Measurements from ENCODE around the gene RAB6A. TPM values are rescaled to one million over a fixed set of nuclear protein-coding genes. Genes with fewer than 3 reads are reported as not detected.
"Not testable (repeated sequence)": the region's sequence is repeated elsewhere in the genome, so short reads cannot be mapped to it uniquely, and the experiment has no call there.

The RAB6A gene
- total RNA-seq, 1 experiment from 2014 or later: 40.9 TPM

DNA sequence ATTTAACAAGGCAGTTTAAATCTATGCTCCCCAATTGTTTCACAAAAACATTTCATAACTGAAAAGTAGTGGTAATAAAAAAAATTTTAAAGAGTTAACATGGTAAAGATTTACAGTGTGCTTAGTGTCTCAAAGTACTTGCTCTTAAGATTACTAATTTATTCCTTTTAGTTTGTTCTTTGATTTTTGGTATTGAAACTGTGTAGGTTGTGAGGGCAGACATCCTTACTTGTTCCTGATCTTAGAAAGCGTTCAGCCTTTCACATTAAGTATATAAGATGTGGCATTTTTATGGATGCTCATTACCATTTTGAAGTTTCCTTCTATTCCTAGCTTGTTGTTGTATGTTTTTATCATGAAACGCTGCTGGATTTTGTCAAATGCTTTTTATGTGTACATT is 32.9 kb downstream of the RAB6A start:
- Histone ChIP-seq H3K4me3 (no peak overlapping the region), H3K27me3 (replicated peaks) (no peaks in the 10 kb centered on the region), H3K9me3 (replicated peaks) (no peaks in the 10 kb centered on the region), H3K4me1 (replicated peaks) (no peaks in the 10 kb centered on the region), H3K36me3 (peaks cover 3% of the 10 kb centered on the region; the same call in 1 of the 2 replicates), H3K27ac (no peak overlapping the region)
- no peak for DNase-seq (ENCODE audit: low read depth in 1 of 2, low spot score in 2 of 2)

DNA sequence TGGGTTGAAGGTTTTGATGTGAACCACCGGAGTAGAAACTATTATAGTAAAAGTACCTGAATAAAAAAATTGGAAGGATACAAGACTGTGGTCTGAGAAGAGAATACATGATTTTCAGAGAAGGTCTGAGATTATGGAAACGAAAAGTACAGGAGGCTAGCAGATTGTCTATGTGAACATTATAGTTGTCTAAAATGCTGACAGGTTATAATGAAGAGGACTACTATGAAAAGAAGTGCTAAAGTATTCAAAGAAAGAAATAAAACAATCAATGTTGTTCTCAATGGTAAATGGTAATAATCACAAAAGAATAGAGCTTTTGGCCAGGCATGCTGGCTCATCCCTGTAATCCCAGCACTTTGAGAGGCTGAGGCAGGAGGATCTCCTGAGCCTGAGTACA is 34.0 kb downstream of the RAB6A start:
- H3K27me3 ChIP-seq (replicated peaks): no peaks in the 10 kb centered on the region
- DNase-seq (ENCODE audit: low read depth in 1 of 2, low spot score in 2 of 2): no peak
- H3K4me3 ChIP-seq: no peak overlapping the region
- H3K27ac ChIP-seq: no peak overlapping the region
- H3K9me3 ChIP-seq (replicated peaks): no peaks in the 10 kb centered on the region
- H3K4me1 ChIP-seq (replicated peaks): no peaks in the 10 kb centered on the region
- H3K36me3 ChIP-seq: peaks cover 3% of the 10 kb centered on the region; the same call in 1 of the 2 replicates

DNA sequence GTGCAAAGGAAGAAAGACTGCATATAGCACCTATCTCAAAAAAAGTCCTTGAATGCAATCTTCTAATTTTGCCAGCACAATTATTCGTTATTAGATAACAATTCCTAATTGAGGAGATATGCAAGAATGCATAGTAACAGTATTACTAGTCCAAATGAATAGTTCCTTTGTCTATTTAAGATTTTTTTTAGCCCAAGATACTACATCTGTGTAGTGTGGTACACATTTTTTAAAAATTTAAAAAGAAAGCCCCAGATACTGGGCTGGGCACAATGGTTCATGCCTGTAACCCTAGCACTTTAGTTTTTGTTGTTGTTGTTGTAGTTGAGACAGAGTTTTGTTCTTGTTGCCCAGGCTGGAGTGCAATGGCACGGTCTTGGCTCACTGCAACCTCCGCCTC is 43.7 kb downstream of the RAB6A start:
- Histone ChIP-seq H3K9me3 (replicated peaks) (no peaks in the 10 kb centered on the region), H3K4me3 (no peak overlapping the region), H3K4me1 (replicated peaks) (no peaks in the 10 kb centered on the region), H3K27me3 (replicated peaks) (no peaks in the 10 kb centered on the region), H3K27ac (no peak overlapping the region), H3K36me3 (no peaks in the 10 kb centered on the region)
- DNase-seq (ENCODE audit: low read depth in 1 of 2, low spot score in 2 of 2): no peak

DNA sequence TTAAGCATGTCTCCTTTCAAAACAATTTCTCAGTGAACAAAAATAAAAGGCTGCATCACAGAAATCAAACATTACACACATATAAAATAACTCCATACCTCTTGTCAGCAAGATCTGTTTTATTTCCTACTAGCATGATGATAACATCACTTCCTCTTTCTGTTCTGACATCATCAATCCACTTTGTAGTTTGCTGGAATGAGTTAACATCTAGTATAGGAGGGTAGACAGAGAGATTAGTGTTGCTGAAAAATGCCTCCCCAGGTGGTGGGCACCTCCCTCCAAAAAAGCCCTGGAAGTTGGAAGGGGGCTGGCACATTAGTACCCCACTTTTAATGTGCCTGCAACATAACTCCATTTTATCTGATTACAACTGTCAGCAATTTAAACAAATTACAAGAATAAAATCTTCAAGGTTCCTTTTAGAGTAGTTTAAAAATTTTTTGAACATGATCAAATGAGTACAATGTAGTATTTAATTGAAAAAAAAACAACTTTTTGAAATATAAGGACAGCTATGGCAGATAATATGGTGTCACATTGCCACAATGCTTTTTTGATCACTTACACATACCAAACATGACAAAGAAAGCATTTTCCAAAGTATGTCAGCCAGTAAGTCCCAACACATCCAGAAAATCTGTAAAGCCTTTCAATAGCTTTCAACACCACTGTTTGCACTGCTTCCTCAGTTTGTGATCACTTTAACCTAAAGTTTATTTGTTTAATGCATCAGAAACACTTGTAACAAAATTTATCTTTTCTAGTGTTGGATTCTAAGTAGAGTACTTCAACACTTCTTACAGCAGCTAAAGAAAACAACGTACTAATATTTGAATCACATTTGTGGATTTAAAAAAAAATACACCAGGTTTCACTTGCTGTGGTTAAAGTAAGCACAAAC is 44.5 kb downstream of the RAB6A start:
- DNase-seq (ENCODE audit: low read depth in 1 of 2, low spot score in 2 of 2): no peak
- H3K4me1 ChIP-seq (replicated peaks): no peaks in the 10 kb centered on the region
- H3K36me3 ChIP-seq: no peaks in the 10 kb centered on the region
- no peak overlapping the region for H3K27ac ChIP-seq
- no peaks in the 10 kb centered on the region for H3K9me3 ChIP-seq (replicated peaks)
- H3K27me3 ChIP-seq (replicated peaks): no peaks in the 10 kb centered on the region
- H3K4me3 ChIP-seq: no peak overlapping the region

DNA sequence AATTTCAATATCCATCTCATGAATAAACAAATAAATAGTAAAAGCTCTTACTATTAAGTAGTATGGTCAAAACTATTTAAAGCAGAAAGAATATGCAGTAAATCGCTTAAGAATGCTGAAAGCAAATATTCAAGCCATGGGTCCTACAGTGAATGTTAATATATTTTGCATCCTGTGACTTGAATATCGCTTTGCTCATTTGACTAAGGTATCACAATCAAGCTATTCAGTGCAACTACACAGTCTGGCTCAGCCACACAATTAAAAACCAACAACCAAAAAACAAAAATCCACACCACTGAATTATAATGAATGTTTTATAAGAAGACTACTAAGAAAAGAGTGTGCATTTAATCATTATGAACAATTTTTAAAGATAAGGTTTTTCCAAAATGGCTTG is 45.3 kb downstream of the RAB6A start:
- no peak overlapping the region for H3K4me3 ChIP-seq
- H3K4me1 ChIP-seq (replicated peaks): no peaks in the 10 kb centered on the region
- no peaks in the 10 kb centered on the region for H3K9me3 ChIP-seq (replicated peaks)
- no peaks in the 10 kb centered on the region for H3K27me3 ChIP-seq (replicated peaks)
- no peaks in the 10 kb centered on the region for H3K36me3 ChIP-seq
- no peak for DNase-seq (ENCODE audit: low read depth in 1 of 2, low spot score in 2 of 2)
- H3K27ac ChIP-seq: no peak overlapping the region

DNA sequence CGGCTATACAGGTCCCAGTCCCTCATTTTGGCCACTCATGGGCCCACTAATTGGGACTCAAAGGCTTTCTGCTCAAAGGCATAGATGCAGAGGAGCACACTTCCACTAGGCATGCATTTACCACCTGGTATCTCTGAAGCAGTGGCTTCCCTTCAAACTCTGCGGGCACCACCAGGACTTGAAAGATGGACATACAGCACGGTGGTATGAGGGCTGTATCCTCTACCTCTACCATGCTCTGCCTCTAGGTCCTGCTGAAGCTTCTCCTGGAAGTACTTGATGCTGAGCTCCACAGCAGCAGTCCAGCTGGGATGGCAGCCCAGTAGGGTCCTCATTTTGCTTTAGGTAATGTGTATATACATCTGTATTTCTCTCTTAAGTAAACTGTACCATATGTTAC is 49.9 kb downstream of the RAB6A start:
- Histone ChIP-seq H3K27me3 (replicated peaks) (no peaks in the 10 kb centered on the region), H3K4me3 (no peak overlapping the region), H3K4me1 (replicated peaks) (no peaks in the 10 kb centered on the region), H3K36me3 (0 out of 2 replicates have a peak, but pooled peaks cover 3% of the 10 kb centered on the region), H3K9me3 (replicated peaks) (no peaks in the 10 kb centered on the region), H3K27ac (no peak overlapping the region)
- no peak for DNase-seq (ENCODE audit: low read depth in 1 of 2, low spot score in 2 of 2)

DNA sequence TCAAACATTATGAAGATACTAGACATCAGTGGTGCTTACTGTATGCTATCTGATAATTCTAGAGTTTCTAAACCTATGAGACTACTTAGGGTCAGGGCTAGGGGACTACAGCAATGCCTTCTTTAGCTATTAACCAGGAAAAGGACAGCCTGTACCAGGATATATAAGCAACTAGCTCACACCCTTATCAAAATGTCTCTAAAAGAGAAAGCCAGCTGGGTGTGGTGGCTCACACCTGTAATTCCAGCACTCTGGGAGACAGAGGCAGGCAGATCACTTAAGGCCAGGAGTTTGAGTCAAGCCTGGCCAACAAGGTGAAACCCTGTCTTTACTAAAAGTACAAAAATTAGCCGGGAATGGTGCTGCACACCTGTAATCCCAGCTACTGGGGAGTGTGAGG is 55.8 kb downstream of the RAB6A start:
- Histone ChIP-seq H3K9me3 (replicated peaks) (no peaks in the 10 kb centered on the region), H3K4me3 (no peak overlapping the region), H3K27me3 (replicated peaks) (no peaks in the 10 kb centered on the region), H3K4me1 (replicated peaks) (no peaks in the 10 kb centered on the region), H3K36me3 (0 out of 2 replicates have a peak, but pooled peaks cover 3% of the 10 kb centered on the region), H3K27ac (no peak overlapping the region)
- no peak for DNase-seq (ENCODE audit: low read depth in 1 of 2, low spot score in 2 of 2)

DNA sequence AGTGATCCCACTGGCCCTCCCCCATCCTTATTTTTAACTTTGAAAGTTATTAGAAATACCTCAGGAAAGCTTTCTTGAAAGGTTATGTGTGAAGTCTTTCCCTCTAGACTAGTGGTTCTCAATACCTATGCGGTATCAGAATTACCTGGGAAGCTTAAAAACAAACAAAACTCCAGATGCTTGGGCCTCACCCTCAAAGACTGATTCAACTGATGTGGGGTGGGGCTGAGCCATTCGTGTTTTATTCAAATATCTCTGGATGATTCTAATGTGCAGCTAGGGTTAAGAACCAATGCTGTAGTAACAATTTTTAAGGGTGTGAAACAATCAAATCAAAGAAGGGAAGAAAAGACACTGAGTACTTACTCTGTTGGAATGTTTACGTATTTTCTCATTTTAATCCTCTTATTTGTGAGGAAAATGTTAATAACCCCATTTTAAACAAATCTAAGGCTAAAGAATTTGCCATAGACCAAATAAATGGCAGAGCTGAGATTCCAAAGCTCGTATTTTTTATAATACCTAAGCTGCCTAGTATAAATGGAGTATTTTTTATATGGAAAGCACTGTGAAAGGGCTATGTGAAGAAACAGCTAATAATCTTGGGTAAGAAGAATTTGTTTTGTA is 66.9 kb downstream of the RAB6A start:
- no peaks in the 10 kb centered on the region for H3K4me1 ChIP-seq (replicated peaks)
- no peaks in the 10 kb centered on the region for H3K27me3 ChIP-seq (replicated peaks)
- DNase-seq (ENCODE audit: low read depth in 1 of 2, low spot score in 2 of 2): no peak
- no peak overlapping the region for H3K4me3 ChIP-seq
- no peaks in the 10 kb centered on the region for H3K36me3 ChIP-seq
- H3K27ac ChIP-seq: no peak overlapping the region
- no peaks in the 10 kb centered on the region for H3K9me3 ChIP-seq (replicated peaks)

DNA sequence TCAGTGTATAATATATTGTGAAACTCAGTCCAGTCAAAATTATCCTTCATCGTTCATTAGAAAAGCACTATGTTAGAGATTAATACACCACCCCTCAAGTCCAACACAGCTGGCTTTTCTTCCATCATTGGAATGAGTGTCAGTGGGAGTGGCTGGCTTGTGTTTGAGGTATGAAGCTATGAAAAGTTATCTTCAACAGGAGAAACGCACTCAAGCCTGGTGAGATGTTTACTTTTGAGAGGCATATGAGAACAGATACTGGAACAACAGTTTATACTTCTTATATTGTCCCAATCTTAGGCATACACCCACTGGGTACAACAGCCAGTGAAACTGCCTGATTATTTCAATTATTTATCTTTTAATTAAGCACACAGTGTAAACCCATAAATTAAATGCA is 80.2 kb downstream of the RAB6A start:
- DNase-seq (ENCODE audit: low read depth in 1 of 2, low spot score in 2 of 2): no peak
- no peak overlapping the region for H3K27ac ChIP-seq

DNA sequence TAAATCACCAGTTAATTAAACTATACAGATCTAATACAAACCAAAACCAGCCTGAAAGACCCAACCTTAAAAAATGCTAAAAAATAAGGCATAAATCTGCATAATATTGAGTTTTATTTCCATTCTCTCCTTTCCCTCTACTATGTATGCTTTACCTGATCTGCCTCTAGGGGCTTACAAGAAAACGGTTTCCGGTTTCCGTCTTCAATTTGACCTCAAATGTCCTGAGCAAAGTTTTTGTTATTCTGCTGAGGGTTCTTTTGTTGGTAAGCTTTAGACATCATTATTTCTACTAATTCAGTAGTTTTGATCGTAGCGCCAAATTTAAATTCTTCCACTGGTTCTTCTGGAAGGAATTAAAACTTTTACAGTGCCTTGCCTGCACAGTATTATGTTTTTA is 84.3 kb downstream of the RAB6A start:
- H3K27me3 ChIP-seq (replicated peaks); H3K4me1 ChIP-seq (replicated peaks); H3K27ac ChIP-seq; DNase-seq (ENCODE audit: low read depth in 1 of 2, low spot score in 2 of 2); H3K4me3 ChIP-seq; H3K36me3 ChIP-seq; H3K9me3 ChIP-seq (replicated peaks): not testable (repeated sequence)

More for the DNA sequence above, 80.2 kb downstream of the RAB6A start:
- Histone ChIP-seq H3K9me3 (replicated peaks) (no peaks in the 10 kb centered on the region), H3K4me1 (replicated peaks) (no peaks in the 10 kb centered on the region), H3K4me3 (no peak overlapping the region), H3K36me3 (no peaks in the 10 kb centered on the region), H3K27me3 (replicated peaks) (no peaks in the 10 kb centered on the region)

DNA sequence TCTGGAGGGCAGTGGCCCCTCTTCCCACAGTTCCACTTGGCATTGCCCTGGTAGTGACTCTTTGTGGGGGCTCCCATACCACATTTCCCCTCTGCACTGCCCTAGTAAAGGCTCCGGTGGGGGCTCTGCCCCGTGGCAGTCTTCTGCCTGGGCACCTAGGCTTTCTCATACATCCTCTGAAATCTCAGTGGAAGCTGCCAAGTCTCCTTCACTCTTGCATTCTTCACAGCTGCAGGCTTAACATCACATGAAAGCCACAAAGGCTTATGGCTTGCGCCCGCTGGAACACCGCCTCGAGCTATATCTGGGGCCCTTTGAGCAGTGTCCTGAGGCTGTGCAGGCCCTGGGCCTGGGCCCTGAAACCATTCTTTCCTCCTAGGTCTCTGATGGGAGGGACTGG is 89.2 kb downstream of the RAB6A start:
- Histone ChIP-seq H3K27me3 (replicated peaks) (no peaks in the 10 kb centered on the region), H3K9me3 (replicated peaks) (no peaks in the 10 kb centered on the region), H3K27ac (no peak overlapping the region), H3K36me3 (no peaks in the 10 kb centered on the region), H3K4me3 (no peak overlapping the region), H3K4me1 (replicated peaks) (no peaks in the 10 kb centered on the region)
- no peak for DNase-seq (ENCODE audit: low read depth in 1 of 2, low spot score in 2 of 2)

DNA sequence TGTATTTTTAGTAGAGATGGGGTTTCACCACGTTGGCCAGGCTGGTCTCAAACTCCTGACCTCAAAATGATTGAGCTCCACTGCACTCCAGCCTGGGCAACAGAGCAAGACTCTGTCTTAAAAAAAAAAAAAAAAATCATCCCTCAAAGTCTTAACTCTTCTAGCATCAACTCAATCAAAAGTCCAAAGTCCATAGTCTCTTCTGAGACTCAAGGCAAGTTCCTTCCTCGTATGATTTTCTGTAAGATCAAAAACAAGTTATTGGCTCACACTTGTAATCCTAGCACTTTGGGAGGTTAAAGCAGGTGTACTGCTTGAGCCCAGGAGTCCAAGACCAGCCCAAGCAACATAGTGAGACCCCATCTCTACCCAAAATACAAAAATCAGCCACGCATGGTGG is 90.1 kb downstream of the RAB6A start:
- Histone ChIP-seq H3K27me3 (replicated peaks) (no peaks in the 10 kb centered on the region), H3K9me3 (replicated peaks) (no peaks in the 10 kb centered on the region), H3K4me3 (no peak overlapping the region), H3K4me1 (replicated peaks) (no peaks in the 10 kb centered on the region), H3K36me3 (no peaks in the 10 kb centered on the region), H3K27ac (no peak overlapping the region)
- DNase-seq (ENCODE audit: low read depth in 1 of 2, low spot score in 2 of 2): no peak

DNA sequence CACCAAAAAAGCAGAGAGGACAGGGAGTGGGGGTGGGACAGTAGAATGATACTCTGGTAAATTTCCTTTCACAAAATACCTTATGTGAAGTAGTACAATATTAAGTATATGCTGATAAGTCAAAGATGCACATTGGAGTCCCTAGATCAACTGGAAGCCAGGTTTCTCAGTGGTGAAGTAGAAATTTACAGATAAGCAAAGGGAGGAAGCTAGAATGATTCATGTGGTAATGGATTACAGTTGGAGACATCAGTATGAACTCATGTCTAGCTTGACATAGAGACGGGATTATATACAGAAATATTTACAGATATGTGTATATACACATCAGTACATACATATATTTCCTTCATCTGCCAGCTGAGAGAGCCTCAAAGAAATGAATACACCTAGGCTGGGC is 93.0 kb downstream of the RAB6A start:
- Histone ChIP-seq H3K4me1 (replicated peaks) (no peaks in the 10 kb centered on the region), H3K27ac (no peak overlapping the region), H3K9me3 (replicated peaks) (no peaks in the 10 kb centered on the region), H3K27me3 (replicated peaks) (no peaks in the 10 kb centered on the region), H3K36me3 (no peaks in the 10 kb centered on the region), H3K4me3 (no peak overlapping the region)
- DNase-seq (ENCODE audit: low read depth in 1 of 2, low spot score in 2 of 2): no peak

DNA sequence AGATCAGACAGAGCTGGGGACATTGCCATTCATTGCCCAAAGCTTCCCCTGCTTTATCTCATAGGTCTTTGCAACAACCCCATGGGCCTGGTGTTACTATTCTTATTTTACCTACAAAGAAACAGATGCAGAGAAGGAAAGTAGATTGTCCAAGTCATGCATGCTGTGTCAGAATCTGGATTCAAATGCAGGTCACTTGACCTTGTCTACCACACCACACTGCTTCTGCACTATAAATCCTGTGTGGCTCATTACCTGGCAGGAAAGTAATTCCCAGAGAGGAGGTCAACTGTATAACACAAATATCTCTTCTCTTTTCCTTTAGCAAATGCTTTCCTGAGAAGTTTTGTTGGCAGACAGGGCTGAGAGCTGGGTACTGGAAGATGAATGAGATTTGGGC is 96.0 kb downstream of the RAB6A start:
- no peaks in the 10 kb centered on the region for H3K9me3 ChIP-seq (replicated peaks)
- H3K27ac ChIP-seq: no peak overlapping the region
- H3K4me1 ChIP-seq (replicated peaks): peaks cover 9% of the 10 kb centered on the region
- no peak overlapping the region for H3K4me3 ChIP-seq
- H3K36me3 ChIP-seq: no peaks in the 10 kb centered on the region
- H3K27me3 ChIP-seq (replicated peaks): no peaks in the 10 kb centered on the region
- DNase-seq (ENCODE audit: low read depth in 1 of 2, low spot score in 2 of 2): no peak
